HL-60/S4 (cell line): ENCODE data around the gene CAB39L.
"Not testable (repeated sequence)": the region's sequence is repeated elsewhere in the genome, so short reads cannot be mapped to it uniquely, and the experiment has no call there.

Experiments
- in situ Hi-C: fragments of 300-500 bp; cut with MboI; formaldehyde crosslinking; loops from 2 replicates; pipeline ENCODE4 v1.14.3; 2022; ENCODE audit warnings: low sequenced_read_pairs

CAB39L gene

DNA sequence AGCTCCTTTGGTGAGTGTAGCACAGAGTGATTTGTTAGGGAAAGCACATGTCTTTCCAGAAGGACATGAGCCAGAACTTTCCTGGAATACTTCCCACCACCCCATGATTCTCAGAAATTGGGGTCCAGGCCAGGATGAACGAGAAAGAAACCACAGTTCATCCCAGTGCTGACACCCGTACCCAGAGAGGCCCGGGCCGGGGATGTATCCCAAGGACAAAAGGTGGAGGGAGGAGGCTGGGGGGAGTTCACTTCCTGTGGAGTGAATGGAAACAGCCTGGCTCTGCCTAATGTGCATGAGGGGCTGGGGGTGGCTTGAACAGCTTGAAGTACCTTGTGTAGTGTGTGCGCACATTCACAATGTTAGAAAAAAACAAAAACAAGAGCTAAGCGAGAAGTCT, 148.6 kb downstream of the CAB39L start:
- in situ Hi-C loops: no loop called here

DNA sequence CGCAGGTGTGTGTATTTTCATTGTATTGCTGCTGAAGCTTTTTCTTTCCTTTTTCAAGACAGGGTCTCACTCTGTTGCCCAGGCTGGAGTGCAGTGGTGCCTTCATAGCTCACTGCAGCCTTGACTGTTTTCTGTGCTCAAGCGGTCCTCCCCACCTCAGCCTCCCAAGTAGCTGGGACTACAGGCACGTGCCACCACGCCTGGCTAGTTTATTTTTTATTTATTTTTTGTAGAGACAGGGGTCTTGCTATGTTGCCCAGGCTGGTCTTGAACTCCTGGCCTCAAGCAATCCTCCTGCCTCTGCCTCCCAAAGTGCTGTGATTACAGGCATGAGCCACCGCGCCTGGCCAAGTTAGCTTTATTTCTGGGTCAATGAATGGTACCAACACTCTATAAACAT, 149.1 kb downstream of the CAB39L start:
- in situ Hi-C loops: not testable (repeated sequence)

DNA sequence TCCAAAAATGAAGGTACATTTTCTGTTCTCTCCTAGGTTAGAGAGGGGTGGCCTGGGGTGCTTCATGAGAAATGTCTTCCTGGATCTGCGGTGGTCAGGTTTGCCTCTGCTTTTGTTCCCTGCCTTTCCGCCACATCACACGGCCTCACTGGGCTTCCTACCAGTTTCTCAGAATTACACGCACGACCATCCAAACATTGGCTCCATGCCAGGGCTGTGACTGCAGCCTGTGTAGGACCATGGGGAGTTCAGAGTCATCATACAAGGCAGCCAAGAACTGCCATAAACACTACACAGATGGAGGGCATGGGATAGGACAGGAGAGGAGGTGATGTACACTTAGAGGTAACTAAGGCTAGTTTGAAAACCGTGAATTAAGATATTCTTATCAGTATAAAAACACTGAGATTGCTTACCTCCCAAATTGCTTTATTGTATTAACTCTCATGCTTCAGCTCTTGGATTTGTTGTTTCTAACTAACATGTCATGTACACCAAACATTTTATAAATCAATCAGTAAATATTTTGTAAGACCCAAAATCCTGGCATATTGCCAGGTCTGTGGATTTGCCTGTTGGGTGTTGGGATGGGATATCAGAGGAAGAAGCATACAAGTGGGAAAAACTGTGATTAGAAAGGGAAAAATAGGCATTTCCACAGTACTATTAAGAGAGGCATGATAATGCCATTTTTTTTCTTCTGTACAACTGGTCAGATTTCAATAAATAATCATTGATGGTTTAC, 150.9 kb downstream of the CAB39L start:
- in situ Hi-C loops: no loop called here

- in situ Hi-C loops: no loop called here
These were observed 155.4 kb downstream of the CAB39L start for GRCh38 chr13:49288458-49288857.

GRCh38 chr13:49287995-49288394, 155.9 kb downstream of the CAB39L start:
- in situ Hi-C loops: no loop called here

GRCh38 chr13:49279885-49280284, 164.0 kb downstream of the CAB39L start:
- in situ Hi-C loops: no loop called here

- in situ Hi-C loops: no loop called here
These were observed 164.8 kb downstream of the CAB39L start for GRCh38 chr13:49279112-49279511.

DNA sequence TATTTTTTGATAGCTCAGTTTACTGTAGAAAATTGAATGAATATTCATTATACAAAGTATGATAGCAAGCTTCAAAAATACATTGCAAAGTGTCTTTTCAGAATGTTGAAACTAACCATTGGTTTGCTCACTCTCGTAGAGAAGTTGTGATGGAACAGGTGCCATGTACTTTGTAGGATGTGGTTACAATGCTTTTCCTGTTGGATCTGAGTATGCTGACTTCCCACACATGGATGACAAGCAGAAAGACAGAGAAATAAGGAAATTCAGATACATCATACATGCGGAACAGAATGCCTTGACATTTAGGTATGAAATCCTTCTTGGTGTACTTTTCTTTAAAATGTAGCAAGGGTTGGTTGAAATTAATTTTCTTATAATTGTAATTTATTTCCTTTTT, 165.7 kb downstream of the CAB39L start:
- in situ Hi-C loops: no loop called here

- in situ Hi-C loops: no loop called here
These were observed 171.6 kb downstream of the CAB39L start for GRCh38 chr13:49272296-49272695.

DNA sequence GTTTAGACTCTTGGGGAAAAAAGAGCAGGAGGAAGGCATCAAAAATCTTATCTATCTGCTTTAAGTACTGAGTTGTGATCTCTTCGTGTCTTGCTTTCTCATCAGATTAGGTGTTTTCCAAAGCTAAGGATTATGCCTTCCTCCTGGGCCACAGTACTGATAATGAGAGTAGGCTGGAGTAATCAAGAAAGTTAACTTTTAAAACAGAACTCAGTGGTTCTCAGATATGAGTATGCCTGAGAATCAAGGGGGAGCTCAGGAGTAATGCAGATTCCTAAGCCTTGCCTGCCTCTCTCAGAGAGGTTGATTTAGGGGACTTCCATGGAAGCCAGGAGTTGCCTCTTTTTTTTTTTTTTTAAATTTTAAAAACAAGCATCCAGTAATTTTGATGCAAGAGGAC, 172.6 kb downstream of the CAB39L start:
- in situ Hi-C loops: no loop called here

- in situ Hi-C loops: no loop called here
These were observed 178.0 kb downstream of the CAB39L start for GRCh38 chr13:49265822-49266221.

DNA sequence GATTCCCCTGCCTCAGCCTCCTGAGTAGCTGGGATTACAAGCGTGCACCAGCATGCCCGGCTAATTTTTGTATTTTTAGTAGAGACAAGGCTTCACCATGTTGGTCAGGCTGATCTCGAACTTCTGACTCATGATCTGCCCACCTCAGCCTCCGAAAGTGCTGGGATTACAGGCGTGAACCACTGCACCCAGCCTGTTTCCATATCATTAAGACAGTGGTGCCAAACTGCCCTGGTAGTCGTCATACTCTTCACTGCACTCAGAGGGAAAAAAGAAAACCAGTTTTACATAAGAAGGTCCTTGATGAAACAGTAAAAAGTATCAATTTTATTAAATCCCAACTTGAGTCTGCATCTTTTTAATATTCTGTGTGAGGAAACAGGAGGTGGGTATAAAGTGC, 181.2 kb downstream of the CAB39L start:
- in situ Hi-C loops: no loop called here

- in situ Hi-C loops: no loop called here
These were observed 184.3 kb downstream of the CAB39L start for GRCh38 chr13:49259586-49259985.
